Neural cell (in vitro differentiated cells): ENCODE data around the gene ZNF175.

ENCODE experiments used
- EP300 ChIP-seq: fragments of 450-650 bp; conservative IDR thresholded peaks from 2 replicates; pipeline ENCODE4 v1.6.1; 2014; ENCODE audit warnings: antibody characterized with exemption, mild to moderate bottlenecking, moderate library complexity; ENCODE audit not compliant: poor library complexity, severe bottlenecking
- POLR2AphosphoS5 ChIP-seq: IDR thresholded peaks from 2 replicates; pipeline ENCODE4 v1.6.1; 2012
- SMC3 ChIP-seq: fragments of 450-650 bp; conservative IDR thresholded peaks from 2 replicates; pipeline ENCODE4 v1.6.1; 2014; ENCODE audit warnings: antibody characterized with exemption, mild to moderate bottlenecking, moderate library complexity; ENCODE audit not compliant: poor library complexity
- TF ChIP-seq, protein P1 (sequence below): fragments of 450-650 bp; IDR thresholded peaks from 2 replicates; pipeline ENCODE4 v1.5.1; 2014; ENCODE audit warnings: antibody characterized with exemption, mild to moderate bottlenecking, moderate library complexity; ENCODE audit not compliant: poor library complexity, severe bottlenecking

GRCh38 chr19:51602189-51602854, 31.2 kb downstream of the ZNF175 start:
- TF ChIP-seq SMC3: no peak
- TF ChIP-seq EP300: no peak
- TF ChIP-seq POLR2AphosphoS5: no peak
- TF ChIP-seq, protein P1, sequence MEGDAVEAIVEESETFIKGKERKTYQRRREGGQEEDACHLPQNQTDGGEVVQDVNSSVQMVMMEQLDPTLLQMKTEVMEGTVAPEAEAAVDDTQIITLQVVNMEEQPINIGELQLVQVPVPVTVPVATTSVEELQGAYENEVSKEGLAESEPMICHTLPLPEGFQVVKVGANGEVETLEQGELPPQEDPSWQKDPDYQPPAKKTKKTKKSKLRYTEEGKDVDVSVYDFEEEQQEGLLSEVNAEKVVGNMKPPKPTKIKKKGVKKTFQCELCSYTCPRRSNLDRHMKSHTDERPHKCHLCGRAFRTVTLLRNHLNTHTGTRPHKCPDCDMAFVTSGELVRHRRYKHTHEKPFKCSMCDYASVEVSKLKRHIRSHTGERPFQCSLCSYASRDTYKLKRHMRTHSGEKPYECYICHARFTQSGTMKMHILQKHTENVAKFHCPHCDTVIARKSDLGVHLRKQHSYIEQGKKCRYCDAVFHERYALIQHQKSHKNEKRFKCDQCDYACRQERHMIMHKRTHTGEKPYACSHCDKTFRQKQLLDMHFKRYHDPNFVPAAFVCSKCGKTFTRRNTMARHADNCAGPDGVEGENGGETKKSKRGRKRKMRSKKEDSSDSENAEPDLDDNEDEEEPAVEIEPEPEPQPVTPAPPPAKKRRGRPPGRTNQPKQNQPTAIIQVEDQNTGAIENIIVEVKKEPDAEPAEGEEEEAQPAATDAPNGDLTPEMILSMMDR: no peak
